Liver (tissue), 9 donors: ENCODE results near the gene ZBTB45. TPM values are rescaled to one million over a fixed set of nuclear protein-coding genes. Genes with fewer than 3 reads are reported as not detected.

Experiments
- DNase-seq: peaks from one replicate; pipeline ENCODE4 v3.0.0-alpha.2; 2017; ENCODE audit warnings: low spot score
- H3K27ac ChIP-seq, 2 donors: one replicate each; pipeline ENCODE4 v1.7.0; 2013; ENCODE audit warnings: inconsistent platforms in 2 of 2, low read length in 2 of 2, control low read depth in 1 of 2, low read depth in 1 of 2, mild to moderate bottlenecking in 1 of 2
- H3K27me3 ChIP-seq, 4 donors: one replicate each; pipeline versions ENCODE4 v1.6.1 to v1.7.0; 2013; ENCODE audit warnings: low read length in 3 of 4, inconsistent platforms in 1 of 4, mild to moderate bottlenecking in 1 of 4, moderate library complexity in 1 of 4; ENCODE audit not compliant: control insufficient read depth in 4 of 4, insufficient read depth in 4 of 4
- H3K36me3 ChIP-seq, 4 donors: one replicate each; pipeline versions ENCODE4 v1.6.1 to v1.7.0; 2013; ENCODE audit warnings: low read length in 3 of 4, mild to moderate bottlenecking in 3 of 4, low read depth in 1 of 4, moderate library complexity in 1 of 4; ENCODE audit not compliant: control insufficient read depth in 4 of 4, insufficient read depth in 3 of 4
- H3K4me1 ChIP-seq, 4 donors: one replicate each; pipeline versions ENCODE4 v1.6.1 to v1.7.0; 2013; ENCODE audit warnings: low read length in 3 of 4, mild to moderate bottlenecking in 3 of 4, moderate library complexity in 1 of 4; ENCODE audit not compliant: control insufficient read depth in 4 of 4, insufficient read depth in 4 of 4
- H3K4me3 ChIP-seq, 3 donors: one replicate each; pipeline versions ENCODE4 v1.6.1 to v1.7.0; 2013; ENCODE audit warnings: low read length in 3 of 3, control low read depth in 1 of 3, low read depth in 1 of 3, mild to moderate bottlenecking in 1 of 3
- H3K9ac ChIP-seq, 2 donors: one replicate each; pipeline ENCODE4 v1.7.0; 2013; ENCODE audit warnings: low read length in 2 of 2, mild to moderate bottlenecking in 2 of 2, moderate library complexity in 2 of 2, control low read depth in 1 of 2, low read depth in 1 of 2
- H3K9me3 ChIP-seq, 4 donors: one replicate each; pipeline versions ENCODE4 v1.6.1 to v1.7.0; 2013; ENCODE audit warnings: low read length in 3 of 4; ENCODE audit not compliant: control insufficient read depth in 4 of 4
- ATF3 ChIP-seq: IDR thresholded peaks from 2 replicates; pipeline ENCODE4 v1.6.1; 2016; ENCODE audit warnings: antibody characterized with exemption
- CTCF ChIP-seq: fragments of 150-350 bp; IDR thresholded peaks from 2 replicates; pipeline ENCODE4 v1.5.1; 2017; ENCODE audit warnings: improper control_type of control experiment, low read depth, low read length; ENCODE audit not compliant: missing input control
- EGR1 ChIP-seq, 2 donors: IDR thresholded peaks; 2 replicates each; pipeline ENCODE4 v1.6.1; 2016 to 2018; ENCODE audit warnings: antibody characterized with exemption in 2 of 2, low read depth in 2 of 2
- FOXA1 ChIP-seq: IDR thresholded peaks from 2 replicates; pipeline ENCODE4 v1.6.1; 2016; ENCODE audit warnings: antibody characterized with exemption
- FOXA2 ChIP-seq: IDR thresholded peaks from 2 replicates; pipeline ENCODE4 v1.6.1; 2016; ENCODE audit warnings: antibody characterized with exemption
- HNF4A ChIP-seq, 2 donors: conservative IDR thresholded peaks; 2 replicates each; pipeline ENCODE4 v1.6.1; 2016; ENCODE audit warnings: antibody characterized with exemption in 2 of 2, mild to moderate bottlenecking in 2 of 2
- HNF4G ChIP-seq: IDR thresholded peaks from 2 replicates; pipeline ENCODE4 v1.6.1; 2016; ENCODE audit warnings: antibody characterized with exemption
- JUND ChIP-seq, 2 donors: IDR thresholded peaks; 2 replicates each; pipeline ENCODE4 v1.6.1; 2016; ENCODE audit warnings: antibody characterized with exemption in 2 of 2
- MAX ChIP-seq: IDR thresholded peaks from 2 replicates; pipeline ENCODE4 v1.6.1; 2016; ENCODE audit warnings: antibody characterized with exemption
- NR2F2 ChIP-seq: IDR thresholded peaks from 2 replicates; pipeline ENCODE4 v1.6.1; 2016; ENCODE audit warnings: antibody characterized with exemption
- RAD21 ChIP-seq, 2 donors: IDR thresholded peaks; 2 replicates each; pipeline ENCODE4 v1.6.1; 2016; ENCODE audit warnings: antibody characterized with exemption in 2 of 2, mild to moderate bottlenecking in 2 of 2
- RXRA ChIP-seq, 2 donors: IDR thresholded peaks; 2 replicates each; pipeline ENCODE4 v1.6.1; 2017 to 2018; ENCODE audit warnings: antibody characterized with exemption in 2 of 2, mild to moderate bottlenecking in 1 of 2
- SP1 ChIP-seq: IDR thresholded peaks from 2 replicates; pipeline ENCODE4 v1.6.1; 2018; ENCODE audit warnings: antibody characterized with exemption, mild to moderate bottlenecking
- YY1 ChIP-seq: IDR thresholded peaks from 2 replicates; pipeline ENCODE4 v1.6.1; 2016; ENCODE audit warnings: antibody characterized with exemption, mild to moderate bottlenecking
- ZBTB33 ChIP-seq: IDR thresholded peaks from 2 replicates; pipeline ENCODE4 v1.6.1; 2016; ENCODE audit warnings: antibody characterized with exemption
- whole genome bisulfite sequencing: extraction: QIAGEN DNeasy Blood & Tissue Kit; methylation state at CpG from one replicate; pipeline ENCODE4 v1.1.7; 2013; 5-methylcytosine and 5-hydroxymethylcytosine counted together
- polyA plus RNA-seq, 2 donors: library from polyadenylated mRNA; stranded (reverse) in 1 of 2; unstranded in 1 of 2; fragments of 200-250 nt in 1 of 2; fragments of >200 nt in 1 of 2; fragmentation: Nextera tagmentation in 1 of 2; extraction: Ambion mirVana in 1 of 2; gene quantifications; one replicate each; pipeline versions ENCODE4 v1.2.1 to v1.2.3, GENCODE V29; 2013 to 2015
- total RNA-seq, 2 donors: library from RNA; depleted of rRNA; stranded (reverse); fragments of >200 nt; gene quantifications; one replicate each; pipeline ENCODE4 v1.2.3, GENCODE V29; 2014
- donor health status: healthy.
- donor health status: healthy.
- donor health status: healthy.
- donor health status: healthy.
- donor health status: healthy.

ZBTB45 gene
- total and polyA plus RNA-seq, 4 donors, result 2.1 to 4.0 (median 2.7) TPM

GRCh38 chr19:58551577-58552471 lies 32.2 kb upstream of the ZBTB45 start:
- Histone ChIP-seq H3K27ac (no peak overlapping the region), H3K36me3 (peaks cover 28 to 65% (median 53%) of the 10 kb centered on the region in 4 donors), H3K4me1 (peaks cover 10 to 32% (median 24%) of the 10 kb centered on the region in 4 donors), H3K9ac (no peak overlapping the region), H3K9me3 (no peaks in the 10 kb centered on the region), H3K27me3 (no peaks in the 10 kb centered on the region), H3K4me3 (no peak overlapping the region)
- no peak for DNase-seq
- WGBS, result 97% methylated on average over 18 of the region's 18 CpGs
- TF ChIP-seq JUND (IDR thresholded peaks at IDR 0.05) (no peak), NR2F2 (no peak), SP1 (no peak), RAD21 (IDR thresholded peaks at IDR 0.05) (no peak), RXRA (IDR thresholded peaks at IDR 0.05) (no peak), HNF4A (conservative IDR thresholded peaks at IDR 0.05) (no peak), ATF3 (no peak), FOXA2 (no peak), MAX (no peak)

- no peak for TF ChIP-seq MAX
- 69% methylated on average over 1 of the region's 1 CpG for WGBS
- DNase-seq, result no peak
- no peaks in the 10 kb centered on the region for H3K27me3 ChIP-seq
- no peak overlapping the region for H3K9ac ChIP-seq
- H3K4me1 ChIP-seq, result peaks cover 14 to 32% (median 25%) of the 10 kb centered on the region in 4 donors
- peaks cover 29 to 59% (median 52%) of the 10 kb centered on the region in 4 donors for H3K36me3 ChIP-seq
- H3K4me3 ChIP-seq, result no peak overlapping the region
- no peak overlapping the region for H3K27ac ChIP-seq
- no peaks in the 10 kb centered on the region for H3K9me3 ChIP-seq
Observed at GRCh38 chr19:58551123-58551497, 31.5 kb upstream of the ZBTB45 start.

- H3K4me3 ChIP-seq, result no peak overlapping the region
- 95% methylated on average over 13 of the region's 13 CpGs for WGBS
- H3K27me3 ChIP-seq, result no peaks in the 10 kb centered on the region
- H3K9ac ChIP-seq, result no peak overlapping the region
- no peak for TF ChIP-seq FOXA2
- no peak for TF ChIP-seq FOXA1
- no peak for TF ChIP-seq HNF4G
- no peak for TF ChIP-seq JUND (IDR thresholded peaks at IDR 0.05)
- TF ChIP-seq RAD21 (IDR thresholded peaks at IDR 0.05), result no peak
- TF ChIP-seq CTCF, result no peak
- TF ChIP-seq ATF3, result no peak
- TF ChIP-seq MAX, result no peak
- TF ChIP-seq YY1, result no peak
- no peak for TF ChIP-seq EGR1 (IDR thresholded peaks at IDR 0.05; ENCODE audit: low read depth in 2 of 2)
- no peak for TF ChIP-seq HNF4A (conservative IDR thresholded peaks at IDR 0.05)
- TF ChIP-seq ZBTB33, result no peak
- peaks cover 27 to 57% (median 51%) of the 10 kb centered on the region in 4 donors for H3K36me3 ChIP-seq
- no peaks in the 10 kb centered on the region for H3K9me3 ChIP-seq
- DNase-seq, result no peak
- H3K27ac ChIP-seq, result no peak overlapping the region
- peaks cover 18 to 35% (median 26%) of the 10 kb centered on the region in 4 donors for H3K4me1 ChIP-seq
Observed at GRCh38 chr19:58550362-58551122, 30.9 kb upstream of the ZBTB45 start.
